Dedifferentiated amniotic fluid mesenchymal stem cell (primary cell): ENCODE results near the gene ATP5F1C.
"Not testable (repeated sequence)": the region's sequence is repeated elsewhere in the genome, so short reads cannot be mapped to it uniquely, and the experiment has no call there.

Source experiments
- DNase-seq: peaks from one replicate; pipeline ENCODE4 v3.0.0-alpha.2; 2016; ENCODE audit errors: extremely low spot score

Gene ATP5F1C

DNA sequence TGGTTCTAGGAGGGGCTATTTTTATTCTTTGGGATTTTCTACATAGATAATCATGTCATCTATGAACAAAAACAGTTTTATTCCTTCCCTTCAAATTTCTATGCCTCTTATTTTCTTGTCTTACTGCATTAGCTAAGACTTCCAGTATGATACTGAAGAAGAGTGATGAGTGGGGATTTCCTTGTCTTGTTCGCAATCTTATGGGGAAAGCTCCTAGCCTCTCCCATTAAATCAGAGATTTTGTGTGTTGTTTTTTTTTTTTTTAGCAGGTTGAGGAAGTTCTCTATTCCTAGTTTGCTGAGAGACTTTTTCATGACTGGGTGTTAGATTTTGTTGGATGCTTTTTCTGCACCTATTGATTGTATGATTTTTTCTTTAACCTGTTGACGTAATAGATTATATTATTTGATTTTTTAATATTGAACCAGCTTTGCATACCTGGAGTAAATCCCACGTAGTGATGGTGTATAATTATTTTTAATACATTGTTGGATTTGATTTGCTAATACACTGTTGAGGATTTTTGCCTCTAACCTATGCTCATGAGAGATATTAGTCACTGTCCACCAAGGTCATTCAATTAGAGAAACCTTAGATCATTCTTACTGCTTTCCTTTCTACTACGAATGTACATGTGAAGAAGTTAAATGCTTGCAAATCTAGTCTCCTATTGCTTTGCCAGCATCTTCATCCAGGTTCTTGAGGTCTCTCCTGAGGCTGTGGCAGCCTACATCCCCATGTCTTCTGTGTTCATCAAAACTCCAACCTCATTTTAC, 6.5 kb downstream of the ATP5F1C start:
- DNase-seq = no peak

DNA sequence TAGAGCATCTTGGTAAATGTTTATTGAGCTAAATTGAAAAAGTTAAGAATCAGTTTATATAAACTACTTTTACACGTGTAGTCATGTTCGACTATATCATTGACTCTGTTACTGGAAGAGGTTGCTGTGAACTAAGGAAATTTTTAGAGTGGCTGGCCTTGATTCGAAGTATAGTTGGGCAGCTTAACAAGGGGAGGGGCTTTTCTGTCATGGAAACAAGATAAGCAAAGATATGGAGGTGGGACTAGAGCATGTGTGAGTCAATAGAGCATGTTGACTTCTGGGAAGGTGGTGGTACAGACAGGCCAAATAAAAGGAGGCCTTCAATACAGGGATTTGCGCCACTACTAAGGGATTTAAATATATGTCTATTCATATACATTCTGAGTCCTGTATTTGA, 7.6 kb downstream of the ATP5F1C start:
- no peak for DNase-seq

DNA sequence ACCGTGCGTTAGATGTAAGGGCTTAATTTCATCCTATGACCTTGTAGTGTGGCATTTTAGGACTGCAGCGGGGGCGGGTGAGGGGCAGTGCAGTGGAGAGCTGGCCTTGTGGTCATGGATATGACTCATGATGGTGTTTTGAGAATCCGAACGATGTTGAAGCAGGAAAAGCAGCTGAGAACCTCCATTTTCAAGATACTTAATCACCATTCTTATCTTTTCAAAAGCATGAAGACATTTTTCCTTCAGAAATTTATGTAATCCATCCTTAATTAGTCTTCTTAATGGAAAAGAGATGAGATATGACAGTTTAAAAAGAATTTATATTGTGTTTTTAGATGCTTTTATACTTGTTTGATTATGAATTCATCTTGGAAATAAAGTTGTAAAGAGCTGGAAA, 9.6 kb downstream of the ATP5F1C start:
- peak; percentile 91 for DNase-seq

DNA sequence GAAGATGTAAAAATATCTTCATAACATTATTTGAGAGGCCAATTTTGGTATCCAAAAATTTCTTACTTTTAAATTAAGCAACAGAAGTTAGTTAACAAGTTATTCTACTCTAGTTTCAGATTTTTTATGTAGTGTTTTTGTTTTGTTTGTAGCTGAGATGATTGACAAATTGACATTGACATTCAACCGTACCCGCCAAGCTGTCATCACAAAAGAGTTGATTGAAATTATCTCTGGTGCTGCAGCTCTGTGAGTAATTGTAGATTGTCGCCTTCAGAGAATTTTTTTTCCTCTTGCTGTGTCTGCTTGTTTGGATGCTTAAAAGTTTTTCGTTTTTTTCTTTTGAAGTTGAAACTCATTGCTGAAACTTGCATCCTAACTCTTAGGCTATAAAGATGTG, 14.6 kb downstream of the ATP5F1C start:
- DNase-seq = no peak

DNA sequence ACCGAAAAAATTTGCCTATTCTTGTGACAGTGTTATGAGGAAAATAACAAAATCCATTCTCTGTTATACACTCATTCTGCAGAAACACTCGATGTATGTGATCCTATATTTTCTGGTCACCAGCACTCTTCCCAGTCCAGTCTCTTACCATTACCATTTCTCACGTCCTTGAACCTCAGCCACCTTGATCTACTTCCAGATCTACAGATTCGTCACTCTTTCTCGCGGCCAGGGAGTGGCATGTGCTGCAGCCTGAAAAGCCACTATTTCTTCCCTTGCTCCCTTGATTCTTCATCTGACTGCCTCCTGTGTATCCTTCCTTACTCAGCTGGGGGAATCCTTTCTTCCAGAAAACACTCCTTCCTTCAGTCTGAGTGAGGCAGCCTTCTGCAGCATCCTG, 16.2 kb downstream of the ATP5F1C start:
- no peak for DNase-seq

GRCh38 chr10:7804741-7805140, 16.8 kb downstream of the ATP5F1C start:
- DNase-seq = no peak

- no peak for DNase-seq
Measured at GRCh38 chr10:7808686-7809267, 20.8 kb downstream of the ATP5F1C start.

GRCh38 chr10:7810443-7810842, 22.5 kb downstream of the ATP5F1C start:
- DNase-seq = no peak

GRCh38 chr10:7811000-7811399, 23.0 kb downstream of the ATP5F1C start:
- no peak for DNase-seq

- not testable (repeated sequence) for DNase-seq
Measured at GRCh38 chr10:7811743-7812142, 23.8 kb downstream of the ATP5F1C start.

DNA sequence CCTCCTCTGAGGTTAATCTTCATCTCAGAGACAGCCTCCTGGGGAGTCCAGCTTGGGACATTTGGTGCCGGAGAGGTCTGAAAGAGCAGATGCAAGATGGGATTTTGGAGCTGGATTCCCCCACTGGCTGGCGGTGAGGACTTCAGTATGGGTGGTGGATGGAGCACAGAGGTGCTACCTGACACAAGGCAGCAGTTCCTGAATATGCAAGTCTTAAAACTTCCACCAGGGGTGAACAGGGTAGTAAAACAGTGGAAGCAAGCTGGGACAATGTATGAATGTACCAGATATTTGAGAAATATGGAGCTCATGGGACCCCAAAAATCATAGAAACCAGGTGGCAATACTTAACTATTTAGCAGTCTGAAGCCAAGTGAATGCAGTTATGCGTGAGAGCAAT, 25.5 kb downstream of the ATP5F1C start:
- DNase-seq = no peak

- no peak for DNase-seq
Measured at GRCh38 chr10:7817576-7817975, 29.6 kb downstream of the ATP5F1C start.

GRCh38 chr10:7817984-7818294, 30.0 kb downstream of the ATP5F1C start:
- no peak for DNase-seq

GRCh38 chr10:7818295-7819120, 30.5 kb downstream of the ATP5F1C start, which contains the start of gene TAF3:
Gene TAF3, plus strand, starts transcription at chr10:7818505. Its CDS starts 205 bp downstream, at chr10:7818710.
- DNase-seq = peak; percentile 88

- peak; percentile 56 for DNase-seq
Measured at GRCh38 chr10:7819121-7819460, 31.1 kb downstream of the ATP5F1C start.

- no peak for DNase-seq
Measured at GRCh38 chr10:7824251-7824650, 36.3 kb downstream of the ATP5F1C start.

- DNase-seq = peak; percentile 43
Measured at GRCh38 chr10:7826971-7827370, 39.0 kb downstream of the ATP5F1C start.

GRCh38 chr10:7829289-7829834, 41.4 kb downstream of the ATP5F1C start:
- no peak for DNase-seq

GRCh38 chr10:7832060-7832459, 44.1 kb downstream of the ATP5F1C start:
- DNase-seq = no peak

- DNase-seq = no peak
Measured at GRCh38 chr10:7833210-7833609, 45.2 kb downstream of the ATP5F1C start.

GRCh38 chr10:7834262-7834661, 46.3 kb downstream of the ATP5F1C start:
- DNase-seq = no peak

DNA sequence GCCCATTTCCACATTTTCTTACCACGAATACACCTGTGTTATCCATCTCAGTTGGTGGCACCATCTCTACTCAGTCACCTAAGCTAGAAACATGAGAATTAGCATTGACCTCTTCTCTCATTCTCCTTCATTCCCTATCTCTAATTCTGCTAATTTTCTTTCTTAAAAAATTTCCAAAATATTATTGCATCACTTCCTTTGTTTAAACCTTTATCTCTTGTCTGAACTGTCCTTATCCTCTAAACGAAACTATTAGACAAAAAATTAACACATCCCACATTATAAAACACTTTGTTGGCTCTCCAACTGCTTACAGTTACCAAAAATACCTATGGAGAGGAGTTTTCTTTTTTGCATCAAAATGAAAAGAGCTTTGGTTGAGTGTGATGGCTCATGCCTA, 48.6 kb downstream of the ATP5F1C start:
- no peak for DNase-seq

DNA sequence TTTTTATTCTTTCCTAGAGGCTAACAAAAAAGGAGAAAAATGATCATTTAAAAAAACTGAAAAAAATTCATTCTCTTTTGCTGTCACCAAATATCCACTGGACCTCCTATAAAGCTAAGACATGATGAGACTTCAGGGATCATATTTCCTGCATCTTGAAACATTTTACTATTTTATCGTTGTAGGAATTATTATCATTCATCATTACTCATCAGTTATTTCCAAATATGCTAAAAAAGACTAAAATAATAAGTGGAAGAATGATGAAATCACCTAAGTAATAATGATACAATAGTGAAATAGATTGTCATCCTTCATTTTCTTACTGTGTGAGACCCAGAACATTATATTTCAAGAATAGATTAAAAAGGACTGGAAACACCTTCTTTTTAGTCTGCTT, 58.6 kb downstream of the ATP5F1C start:
- DNase-seq = no peak
